Measurements from ENCODE around the gene MCTP1. TPM values are rescaled to one million over a fixed set of nuclear protein-coding genes. Genes with fewer than 3 reads are reported as not detected.
A peak's percentile ranks its signal among the peaks of the same experiment; 100 is the strongest.

The MCTP1 gene
- total RNA-seq, 1 experiment from 2014 or later = 7.5 TPM

DNA sequence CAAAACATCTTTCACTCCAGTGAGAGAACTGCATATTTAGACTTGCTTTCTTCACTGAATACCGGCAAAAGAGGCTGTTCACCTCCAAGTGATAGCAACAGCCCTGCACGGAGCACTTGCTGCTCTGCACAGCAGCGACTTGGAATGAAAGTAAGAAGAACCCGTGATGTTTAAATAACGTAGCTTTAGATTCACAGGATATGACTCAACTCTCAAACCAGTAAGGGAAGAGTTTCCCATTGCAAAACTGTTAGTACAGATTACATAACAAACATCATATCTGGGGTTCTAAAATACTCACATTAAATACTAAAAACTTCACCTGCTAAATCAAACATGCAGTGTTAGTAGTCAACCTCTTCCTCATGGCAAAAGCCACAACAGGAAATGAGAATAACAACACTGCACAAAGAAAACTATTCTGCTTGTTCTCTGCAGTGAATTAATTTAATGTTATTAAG lies 203.4 kb downstream of the MCTP1 start:
- Histone ChIP-seq H3K9me3 (ENCODE audit: low read length) (no peaks in the 10 kb centered on the region), H3F3A (ENCODE audit: low read length, unreplicated experiment) (no peaks in the 10 kb centered on the region), H3K9ac (ENCODE audit: low read length) (peak overlapping the region; percentile 81), H3K4me3 (ENCODE audit: low read length) (peak overlapping the region; percentile 77), H2AFZ (ENCODE audit: low read length) (peak overlapping the region; percentile 33), H3K79me2 (ENCODE audit: low read length) (peaks cover 17% of the 10 kb centered on the region), H3K36me3 (ENCODE audit: low read depth, low read length) (no peaks in the 10 kb centered on the region), H3K27ac (ENCODE audit: low read length) (peak overlapping the region; percentile 82), H3K27me3 (ENCODE audit: low read length) (no peaks in the 10 kb centered on the region), H3K4me2 (ENCODE audit: low read length) (peak overlapping the region; percentile 89), H3K9me2 (replicated peaks; ENCODE audit: low read length) (no peaks in the 10 kb centered on the region), H4K20me1 (ENCODE audit: low read length) (peaks cover 13% of the 10 kb centered on the region; the same call in 1 of the 2 replicates), H3K4me1 (ENCODE audit: insufficient read depth, low read length) (peaks cover 35% of the 10 kb centered on the region)
- POLR2A ChIA-PET (ENCODE audit: unreplicated experiment) = interaction anchor here (0.6 kb wide), 2 partner anchors 17 to 1854 kb away, joined by 3 to 5 read pairs; partner anchors contain the start of gene LNPEP
- BruUV-seq (replicated peaks) = no TSS peak
- intact Hi-C loops (cut with micrococcal nuclease) = loop anchor here (2.0 kb wide), 3 partner anchors 25 to 157 kb away; no protein-coding TSS in a partner anchor
- CTCF ChIA-PET = no interaction called here
- DNase-seq (peak; percentile 83), ATAC-seq (peak; percentile 79)
- TF ChIP-seq, protein P1, sequence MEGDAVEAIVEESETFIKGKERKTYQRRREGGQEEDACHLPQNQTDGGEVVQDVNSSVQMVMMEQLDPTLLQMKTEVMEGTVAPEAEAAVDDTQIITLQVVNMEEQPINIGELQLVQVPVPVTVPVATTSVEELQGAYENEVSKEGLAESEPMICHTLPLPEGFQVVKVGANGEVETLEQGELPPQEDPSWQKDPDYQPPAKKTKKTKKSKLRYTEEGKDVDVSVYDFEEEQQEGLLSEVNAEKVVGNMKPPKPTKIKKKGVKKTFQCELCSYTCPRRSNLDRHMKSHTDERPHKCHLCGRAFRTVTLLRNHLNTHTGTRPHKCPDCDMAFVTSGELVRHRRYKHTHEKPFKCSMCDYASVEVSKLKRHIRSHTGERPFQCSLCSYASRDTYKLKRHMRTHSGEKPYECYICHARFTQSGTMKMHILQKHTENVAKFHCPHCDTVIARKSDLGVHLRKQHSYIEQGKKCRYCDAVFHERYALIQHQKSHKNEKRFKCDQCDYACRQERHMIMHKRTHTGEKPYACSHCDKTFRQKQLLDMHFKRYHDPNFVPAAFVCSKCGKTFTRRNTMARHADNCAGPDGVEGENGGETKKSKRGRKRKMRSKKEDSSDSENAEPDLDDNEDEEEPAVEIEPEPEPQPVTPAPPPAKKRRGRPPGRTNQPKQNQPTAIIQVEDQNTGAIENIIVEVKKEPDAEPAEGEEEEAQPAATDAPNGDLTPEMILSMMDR (conservative IDR thresholded peaks at IDR 0.05; ENCODE audit: low read depth, low read length) = no peak
- TF ChIP-seq EZH2 (IDR thresholded peaks at IDR 0.05; ENCODE audit: low read length, unreplicated experiment) = no peak
- no peak for TF ChIP-seq EZH2phosphoT487 (IDR thresholded peaks at IDR 0.05; ENCODE audit: borderline replicate concordance, low read length)

DNA sequence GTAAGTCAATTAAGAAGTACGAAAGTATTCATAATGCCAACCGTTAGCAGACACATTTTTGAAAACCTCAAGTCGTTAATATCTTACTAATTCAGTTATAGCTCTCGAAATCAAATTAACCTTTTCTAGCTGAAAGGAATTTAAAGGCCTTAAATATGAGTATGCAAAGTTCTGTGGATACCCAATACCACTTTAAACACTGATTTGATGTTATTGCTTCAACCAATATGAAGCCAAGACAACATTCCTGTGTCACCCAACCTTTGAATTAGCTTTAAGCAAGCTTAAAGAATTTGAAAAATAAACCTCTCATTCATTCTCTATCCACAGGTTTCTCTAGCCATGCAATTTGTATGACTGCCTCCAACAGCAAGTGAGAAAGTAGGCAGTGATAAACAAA lies 204.5 kb downstream of the MCTP1 start:
- BruUV-seq (replicated peaks) = no TSS peak
- ATAC-seq (no peak), DNase-seq (no peak)
- Histone ChIP-seq H3K9ac (ENCODE audit: low read length) (peak overlapping the region; percentile 81), H3K27ac (ENCODE audit: low read length) (peak overlapping the region; percentile 82; the same call in 1 of the 2 replicates), H3K9me2 (replicated peaks; ENCODE audit: low read length) (no peaks in the 10 kb centered on the region), H3K27me3 (ENCODE audit: low read length) (no peaks in the 10 kb centered on the region), H3K36me3 (ENCODE audit: low read depth, low read length) (no peaks in the 10 kb centered on the region), H4K20me1 (ENCODE audit: low read length) (peaks cover 13% of the 10 kb centered on the region; the same call in 1 of the 2 replicates), H3K9me3 (ENCODE audit: low read length) (no peaks in the 10 kb centered on the region), H3K4me3 (ENCODE audit: low read length) (peak overlapping the region; percentile 77), H3K4me2 (ENCODE audit: low read length) (peak overlapping the region; percentile 89), H3K79me2 (ENCODE audit: low read length) (peaks cover 17% of the 10 kb centered on the region), H3F3A (ENCODE audit: low read length, unreplicated experiment) (no peaks in the 10 kb centered on the region), H2AFZ (ENCODE audit: low read length) (no peak overlapping the region), H3K4me1 (ENCODE audit: insufficient read depth, low read length) (peaks cover 32% of the 10 kb centered on the region)
- ChIA-PET CTCF (no interaction called here), POLR2A (ENCODE audit: unreplicated experiment) (no interaction called here)
- TF ChIP-seq EZH2 (IDR thresholded peaks at IDR 0.05; ENCODE audit: low read length, unreplicated experiment) (no peak), EZH2phosphoT487 (IDR thresholded peaks at IDR 0.05; ENCODE audit: borderline replicate concordance, low read length) (no peak)
- TF ChIP-seq, protein P1 (conservative IDR thresholded peaks at IDR 0.05; ENCODE audit: low read depth, low read length) = no peak
- intact Hi-C loops (cut with micrococcal nuclease) = loop anchor here (2.0 kb wide), 3 partner anchors 26 to 158 kb away; no protein-coding TSS in a partner anchor

DNA sequence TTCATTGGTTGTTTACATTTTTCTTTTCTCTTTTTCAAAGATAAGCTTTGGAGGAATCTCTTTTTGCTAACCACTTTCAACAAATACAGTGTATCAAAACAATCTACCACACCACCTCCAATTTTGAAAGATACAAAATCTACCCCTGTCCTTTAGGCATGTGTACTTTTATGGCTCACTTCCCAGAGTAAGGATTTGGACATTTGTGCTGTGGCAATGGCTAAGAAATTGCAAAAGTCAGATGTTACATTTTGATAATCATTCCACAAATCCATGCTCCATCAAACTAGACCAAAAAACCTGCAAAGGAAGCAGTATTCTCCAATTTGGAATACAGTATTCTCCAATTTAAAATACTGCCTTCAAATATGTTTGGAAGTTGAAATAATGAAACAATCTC lies 204.9 kb downstream of the MCTP1 start:
- H3K4me2 ChIP-seq (ENCODE audit: low read length) = peak overlapping the region; percentile 89
- ATAC-seq = no peak
- H2AFZ ChIP-seq (ENCODE audit: low read length) = no peak overlapping the region

More for the DNA sequence above, 204.9 kb downstream of the MCTP1 start:
- H4K20me1 ChIP-seq (ENCODE audit: low read length) = peaks cover 13% of the 10 kb centered on the region; the same call in 1 of the 2 replicates
- H3K4me1 ChIP-seq (ENCODE audit: insufficient read depth, low read length) = peaks cover 28% of the 10 kb centered on the region
- ChIA-PET POLR2A (ENCODE audit: unreplicated experiment) (no interaction called here), CTCF (interaction anchor here (0.6 kb wide), 1 partner anchor 159 kb away, joined by 4 read pairs; no protein-coding TSS in a partner anchor)
- H3K4me3 ChIP-seq (ENCODE audit: low read length) = peak overlapping the region; percentile 77
- no peak overlapping the region for H3K27ac ChIP-seq (ENCODE audit: low read length)
- H3K9ac ChIP-seq (ENCODE audit: low read length) = peak overlapping the region; percentile 81
- no TSS peak for BruUV-seq (replicated peaks)
- H3K36me3 ChIP-seq (ENCODE audit: low read depth, low read length) = no peaks in the 10 kb centered on the region
- DNase-seq = no peak
- H3K27me3 ChIP-seq (ENCODE audit: low read length) = no peaks in the 10 kb centered on the region
- TF ChIP-seq, protein P1 (conservative IDR thresholded peaks at IDR 0.05; ENCODE audit: low read depth, low read length) = no peak
- TF ChIP-seq EZH2phosphoT487 (IDR thresholded peaks at IDR 0.05; ENCODE audit: borderline replicate concordance, low read length) (no peak), EZH2 (IDR thresholded peaks at IDR 0.05; ENCODE audit: low read length, unreplicated experiment) (no peak)
- intact Hi-C loops (cut with micrococcal nuclease) = loop anchor here (2.0 kb wide), 3 partner anchors 27 to 159 kb away; no protein-coding TSS in a partner anchor
- no peaks in the 10 kb centered on the region for H3F3A ChIP-seq (ENCODE audit: low read length, unreplicated experiment)
- H3K9me3 ChIP-seq (ENCODE audit: low read length) = no peaks in the 10 kb centered on the region
- H3K9me2 ChIP-seq (replicated peaks; ENCODE audit: low read length) = no peaks in the 10 kb centered on the region
- H3K79me2 ChIP-seq (ENCODE audit: low read length) = peaks cover 17% of the 10 kb centered on the region
